IPS-NIHi7 (cell line): ENCODE results near the gene NKX1-1.
"Not testable (repeated sequence)": the region's sequence is repeated elsewhere in the genome, so short reads cannot be mapped to it uniquely, and the experiment has no call there.

Source experiments
- DNase-seq: peaks from one replicate; pipeline ENCODE4 v3.0.0; 2012; ENCODE audit warnings: mixed read lengths; ENCODE audit errors: extremely low spot score

NKX1-1 gene

GRCh38 chr4:1406394-1406980 is at the start of gene NKX1-1:
NKX1-1 (minus strand) TSS chr4:1406442; CDS start chr4:1406442, 0 bp downstream.
- DNase-seq = no peak

DNA sequence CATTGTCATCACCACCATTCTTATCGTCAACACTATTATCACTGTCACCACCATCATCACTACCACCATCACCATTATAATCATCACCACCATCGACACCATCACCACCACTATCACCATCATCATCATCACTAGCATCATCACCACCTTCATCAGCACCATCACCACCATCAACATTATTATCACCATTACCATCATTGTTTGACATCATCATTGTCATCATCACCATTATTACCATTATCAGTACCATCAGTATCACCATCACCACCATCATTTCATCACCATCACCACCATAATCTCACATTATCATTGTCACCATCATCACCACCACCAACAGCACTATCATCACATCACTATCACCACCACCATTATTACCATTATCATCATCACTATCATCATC is 47.5 kb upstream of the NKX1-1 start:
- DNase-seq = no peak

- DNase-seq = no peak
Observed at GRCh38 chr4:1452431-1453051, 46.3 kb upstream of the NKX1-1 start.

- peak; percentile 1 for DNase-seq
Observed at GRCh38 chr4:1451752-1452122, 45.5 kb upstream of the NKX1-1 start.

DNA sequence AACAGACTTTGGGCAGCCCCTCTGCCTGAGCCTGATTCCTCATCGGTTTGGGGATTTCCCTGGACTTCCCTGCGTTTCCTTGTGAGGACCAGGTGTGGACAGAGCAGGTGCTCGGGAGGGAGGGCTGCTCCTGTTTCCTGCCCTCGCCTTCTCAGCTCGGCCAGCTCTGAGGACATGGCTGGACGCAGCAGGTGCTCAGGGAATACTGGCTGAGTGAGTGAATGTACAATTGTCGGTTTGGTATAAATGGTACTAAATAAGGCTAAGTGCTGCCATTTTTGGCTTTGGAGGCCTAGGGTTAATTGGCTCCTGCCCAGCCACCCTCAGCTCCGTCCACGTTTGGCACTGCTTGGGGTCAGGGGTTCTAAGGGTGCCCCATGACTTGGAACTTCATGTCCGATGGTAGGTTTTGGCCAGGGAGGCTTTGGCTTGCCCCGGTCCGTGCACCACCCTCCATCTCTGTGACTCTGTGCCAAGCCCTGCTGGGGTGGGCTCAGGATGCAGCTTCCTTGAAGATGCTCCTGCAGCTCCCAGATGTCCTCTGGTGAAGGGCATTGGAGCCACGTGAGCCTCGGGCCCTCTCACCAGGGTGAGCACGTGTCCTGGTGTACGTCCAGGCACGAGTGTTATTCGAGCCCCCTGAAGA is 45.0 kb upstream of the NKX1-1 start:
- DNase-seq = peak; percentile 6

- DNase-seq = no peak
Observed at GRCh38 chr4:1449833-1450741, 43.8 kb upstream of the NKX1-1 start.

- DNase-seq = peak; percentile 11
Observed at GRCh38 chr4:1449475-1449832, 43.2 kb upstream of the NKX1-1 start.

- DNase-seq = peak; percentile 10
Observed at GRCh38 chr4:1448589-1449420, 42.6 kb upstream of the NKX1-1 start.

GRCh38 chr4:1447676-1448588 is 41.7 kb upstream of the NKX1-1 start:
- peak; percentile 6 for DNase-seq

GRCh38 chr4:1446502-1447386 is 40.5 kb upstream of the NKX1-1 start:
- DNase-seq = peak; percentile 5

- DNase-seq = peak; percentile 7
Observed at GRCh38 chr4:1445716-1446445, 39.6 kb upstream of the NKX1-1 start.

DNA sequence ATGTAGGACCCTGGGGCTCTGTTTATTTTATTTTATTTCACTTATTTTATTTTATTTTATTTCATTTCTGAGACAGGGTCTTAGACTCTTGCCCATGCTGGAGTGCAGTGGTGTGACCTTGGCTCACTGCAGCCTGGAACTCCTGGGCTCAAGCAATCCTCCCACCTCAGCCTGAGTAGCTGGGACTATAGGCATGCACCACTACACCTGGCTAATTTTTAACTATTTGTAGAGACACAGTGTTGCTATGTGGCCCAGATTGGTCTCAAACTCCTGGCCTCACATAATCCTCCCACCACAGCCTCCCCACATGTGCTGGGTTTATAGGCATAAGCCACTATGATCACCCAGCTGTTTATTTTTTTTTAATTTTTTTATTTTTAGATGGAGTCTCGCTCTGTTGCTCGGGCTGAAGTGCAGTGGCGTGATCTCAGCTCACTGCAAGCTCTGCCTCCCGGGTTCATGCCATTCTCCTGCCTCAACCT is 37.5 kb upstream of the NKX1-1 start:
- not testable (repeated sequence) for DNase-seq

- no peak for DNase-seq
Observed at GRCh38 chr4:1427010-1427409, 20.8 kb upstream of the NKX1-1 start.

DNA sequence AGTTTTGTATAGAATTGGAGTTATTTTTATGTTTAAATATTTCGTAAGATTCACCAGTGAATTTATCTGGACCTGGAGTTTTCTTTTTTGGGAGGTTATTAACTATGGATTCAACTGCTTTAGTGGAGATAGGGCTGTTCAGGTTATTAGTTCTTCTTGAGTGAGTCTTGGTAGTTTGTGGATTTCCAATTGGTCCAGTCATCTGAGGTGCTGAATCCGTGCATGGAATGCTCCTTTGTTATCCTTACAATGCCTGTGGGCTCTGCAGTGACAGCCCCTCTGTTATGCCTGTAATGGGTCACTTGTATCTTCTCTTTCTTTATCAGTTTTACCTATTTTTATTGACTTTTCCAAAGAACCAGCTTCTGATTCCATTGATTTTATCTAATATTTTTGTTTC is 15.4 kb upstream of the NKX1-1 start:
- DNase-seq = no peak

- no peak for DNase-seq
Observed at GRCh38 chr4:1419708-1420107, 13.5 kb upstream of the NKX1-1 start.

GRCh38 chr4:1418494-1419285 is 12.4 kb upstream of the NKX1-1 start:
- no peak for DNase-seq

DNA sequence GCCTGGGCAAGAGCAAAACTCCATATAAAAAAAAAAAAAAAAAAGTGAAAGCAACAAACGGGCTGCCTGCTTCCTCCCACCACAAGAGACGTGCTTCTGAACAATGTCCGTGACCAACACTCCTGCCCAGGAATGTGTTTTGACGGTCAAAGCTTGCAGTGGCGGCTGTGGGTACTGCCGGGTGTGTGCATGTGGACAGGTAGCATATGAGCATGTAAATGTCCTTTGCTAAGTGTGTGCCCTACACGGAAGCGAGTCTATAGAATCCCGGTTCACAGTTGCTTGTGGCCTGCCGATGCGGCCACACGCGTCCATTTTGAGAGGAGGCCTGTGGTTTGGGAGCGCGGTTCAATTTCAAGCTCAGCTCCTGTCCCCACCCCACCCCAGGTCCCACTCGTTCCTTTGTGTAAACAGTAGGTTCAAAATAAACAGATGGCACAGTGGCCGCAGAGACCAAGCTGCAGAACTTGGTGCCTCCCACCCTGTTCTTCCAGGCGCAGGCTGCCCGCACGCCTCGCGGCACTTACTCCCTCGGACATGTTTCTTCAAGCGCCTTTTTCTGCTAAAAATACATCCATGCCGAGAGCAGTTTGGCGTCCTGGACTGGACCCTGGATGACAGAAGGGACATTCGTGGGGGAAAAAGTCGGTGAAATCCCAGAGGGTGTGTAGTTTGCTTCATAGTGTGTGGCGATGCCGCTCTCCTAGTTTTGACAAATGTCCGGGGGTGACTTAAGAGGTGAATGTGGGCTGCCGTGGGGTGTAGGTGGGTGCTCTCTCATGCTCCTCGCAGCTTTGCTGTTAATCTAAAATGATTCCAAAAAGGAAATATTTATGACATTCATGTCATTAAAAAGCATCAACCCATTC is 11.5 kb upstream of the NKX1-1 start:
- DNase-seq = no peak
